ENCODE measurements around the gene NBAS. TPM values are rescaled to one million over a fixed set of nuclear protein-coding genes. Genes with fewer than 3 reads are reported as not detected.

The NBAS gene
- polyA plus RNA-seq, 1 of the 3 experiments (the other 2 are of a cell fraction) = 12.0 TPM

- TF ChIP-seq REST (IDR thresholded peaks at IDR 0.05; ENCODE audit: low read depth, low read length) (no peak), RXRA (IDR thresholded peaks at IDR 0.05; ENCODE audit: borderline replicate concordance, low read depth) (no peak), RCOR1 (IDR thresholded peaks at IDR 0.05; ENCODE audit: low read length) (no peak), GATA2 (CRISPR knock-in tag; IDR thresholded peaks at IDR 0.05) (no peak), TCF12 (IDR thresholded peaks at IDR 0.05) (no peak), NFIC (IDR thresholded peaks at IDR 0.05; ENCODE audit: borderline replicate concordance) (no peak), TEAD4 (IDR thresholded peaks at IDR 0.05; ENCODE audit: borderline replicate concordance, insufficient read depth) (no peak), FOXJ3 (CRISPR knock-in tag; IDR thresholded peaks at IDR 0.05) (no peak), YY1 (IDR thresholded peaks at IDR 0.05; ENCODE audit: low read depth) (no peak), PBX3 (IDR thresholded peaks at IDR 0.05) (no peak)
Observed at GRCh38 chr2:15594291-15595256, 33.4 kb upstream of the NBAS start (continued).

GRCh38 chr2:15593327-15593705, 32.2 kb upstream of the NBAS start:
- CTCF ChIA-PET = interaction anchor here (1.1 to 2.8 kb wide), 2 partner anchors 17 to 24 kb away, joined by 3 to 9 read pairs; no protein-coding TSS in a partner anchor
- H3K9me3 ChIP-seq = no peaks in the 10 kb centered on the region
- H4K20me1 ChIP-seq (ENCODE audit: insufficient read depth) = peaks cover 27% of the 10 kb centered on the region
- no peak overlapping the region for H3K27ac ChIP-seq (ENCODE audit: low read depth in 2 of 2, low read length in 1 of 2)
- 87% methylated on average over 3 of the region's 3 CpGs for WGBS (ENCODE audit: low lambda C conversion rate)
- peaks cover 8 to 14% of the 10 kb centered on the region in 2 experiments; a peak in 3 of 4 replicates for H3K4me1 ChIP-seq (ENCODE audit: control insufficient read depth in 1 of 2, insufficient read depth in 2 of 2, low read depth in 1 of 2, low read length in 1 of 2)
- no peak overlapping the region for H2AFZ ChIP-seq (ENCODE audit: low read depth)
- peaks cover 14% of the 10 kb centered on the region for H3F3A ChIP-seq (replicated peaks; ENCODE audit: insufficient read depth)
- POLR2A ChIA-PET = no interaction called here
- peak overlapping the region; percentile 85; the same call in 1 of the 2 replicates for H3K9ac ChIP-seq
- peaks cover 35 to 40% of the 10 kb centered on the region in 2 experiments for H3K36me3 ChIP-seq (replicated peaks in 1 of 2; ENCODE audit: control insufficient read depth in 1 of 2, insufficient read depth in 2 of 2, low read length in 1 of 2)
- peak overlapping the region; percentile 80 for H3K4me2 ChIP-seq
- H3K9me2 ChIP-seq = no peaks in the 10 kb centered on the region
- peak overlapping the region; percentile 82 to 85; a peak in 3 of 4 replicates for H3K4me3 ChIP-seq (ENCODE audit: low read depth in 2 of 2, low read length in 1 of 2)
- DNase-seq = no peak
- peaks cover 43% of the 10 kb centered on the region for H3K79me2 ChIP-seq (ENCODE audit: insufficient read depth)
- no peak for TF ChIP-seq SIN3A (IDR thresholded peaks at IDR 0.05; ENCODE audit: borderline replicate concordance, low read depth, low read length)
- TF ChIP-seq USF1 (IDR thresholded peaks at IDR 0.05; ENCODE audit: borderline replicate concordance, low read depth) = no peak
- TF ChIP-seq PBX3 (IDR thresholded peaks at IDR 0.05) = no peak
- no peaks in the 10 kb centered on the region for H3K27me3 ChIP-seq (ENCODE audit: insufficient read depth)

All from SK-N-SH (cell line).